Omental fat pad (tissue), 4 donors: ENCODE data around the gene HLA-DQB1. TPM values are rescaled to one million over a fixed set of nuclear protein-coding genes. Genes with fewer than 3 reads are reported as not detected.

Source experiments
- ATAC-seq: fragments of 150-250 bp; one replicate; pipeline ENCODE4 v1.9.1; 2016; ENCODE audit warnings: mild to moderate bottlenecking, moderate library complexity; ENCODE audit not compliant: low FRiP score
- DNase-seq: peaks from one replicate; pipeline ENCODE4 v3.0.0-alpha.2; 2019; ENCODE audit warnings: low spot score
- CTCF ChIP-seq, 3 donors: fragments of 450-650 bp; IDR thresholded peaks; one replicate each; pipeline ENCODE4 v1.5.1; 2016 to 2017; ENCODE audit warnings: antibody characterized with exemption in 3 of 3, mild to moderate bottlenecking in 3 of 3, moderate library complexity in 2 of 3
- total RNA-seq, 4 donors: library from RNA; depleted of rRNA; stranded (reverse); fragments of >200 nt; gene quantifications; one replicate each; pipeline ENCODE4 v1.1.0, GENCODE V29; 2016

HLA-DQB1 gene
- total RNA-seq, 4 donors from 2014 or later = 1.6 to 9.1 (median 2.4) TPM

- ATAC-seq (no peak), DNase-seq (no peak)
- no peak for TF ChIP-seq CTCF (IDR thresholded peaks at IDR 0.05)
Measured at GRCh38 chr6:32669893-32670292, 3.4 kb upstream of the HLA-DQB1 start.

- no peak for TF ChIP-seq CTCF (IDR thresholded peaks at IDR 0.05)
- ATAC-seq = no peak
Measured at GRCh38 chr6:32669240-32669639, 2.8 kb upstream of the HLA-DQB1 start.

GRCh38 chr6:32668226-32668747 lies 1.8 kb upstream of the HLA-DQB1 start:
- peak; percentile 50 for ATAC-seq

More at GRCh38 chr6:32669240-32669639, 2.8 kb upstream of the HLA-DQB1 start:
- no peak for DNase-seq

GRCh38 chr6:32665661-32666060 lies 796 bp downstream of the HLA-DQB1 start:
- no peak for TF ChIP-seq CTCF (IDR thresholded peaks at IDR 0.05)
- no peak for DNase-seq
- no peak for ATAC-seq

More at GRCh38 chr6:32668226-32668747, 1.8 kb upstream of the HLA-DQB1 start:
- DNase-seq = no peak
- no peak for TF ChIP-seq CTCF (IDR thresholded peaks at IDR 0.05)

- no peak for TF ChIP-seq CTCF (IDR thresholded peaks at IDR 0.05)
- DNase-seq (no peak), ATAC-seq (peak; percentile 58)
Measured at GRCh38 chr6:32664827-32665362, 1.6 kb downstream of the HLA-DQB1 start.

- ATAC-seq = no peak
- TF ChIP-seq CTCF (IDR thresholded peaks at IDR 0.05) = no peak
- no peak for DNase-seq
Measured at GRCh38 chr6:32664354-32664753, 2.1 kb downstream of the HLA-DQB1 start.

- DNase-seq (no peak), ATAC-seq (no peak)
- TF ChIP-seq CTCF (IDR thresholded peaks at IDR 0.05) = no peak
Measured at GRCh38 chr6:32662836-32663235, 3.6 kb downstream of the HLA-DQB1 start.
